K562 (cell line): ENCODE results near the gene NVL. TPM values are rescaled to one million over a fixed set of nuclear protein-coding genes. Genes with fewer than 3 reads are reported as not detected.
A peak's percentile ranks its signal among the peaks of the same experiment; 100 is the strongest.

Experiments used
- ATAC-seq: fragments of 200-7000 bp; cut with Tn5 transposase; 3 replicates; pipeline ENCODE4 v1.9.1; 2020; ENCODE audit warnings: moderate library complexity
- BruUV-seq: library from RNA; stranded (reverse); fragments of 400-500 nt; replicated peaks from 2 replicates; lab custom pipeline; 2021; lab: Mats Ljungman, UMichigan
- CTCF ChIA-PET: fragments of 300-600 bp; formaldehyde crosslinking; extraction: SDS; loops from one replicate; lab custom pipeline; 2021; ENCODE audit warnings: low intra/inter-chr PET ratio; lab: Yijun Ruan, JAX
- POLR2A ChIA-PET: fragments of 300-600, 350-650 bp; sonication (Branson Sonifier 250); formaldehyde crosslinking; extraction: SDS; loops from one replicate; lab custom pipeline; 2021; ENCODE audit warnings: antibody characterized with exemption, inconsistent platforms; lab: Yijun Ruan, JAX
- DNase-seq, 4 experiments: peaks; one replicate each; pipeline versions ENCODE4 v3.0.0 to v3.0.0-alpha.2; 2011 to 2018; ENCODE audit warnings: low spot score in 3 of 4, mixed read lengths in 3 of 4; ENCODE audit errors: extremely low read depth in 1 of 4
- FAIRE-seq: peaks from 2 replicates; lab custom pipeline; 2011; peaks lifted over from hg19 to GRCh38; lab: Jason Lieb, UNC
- H2AFZ ChIP-seq: 2 replicates; pipeline ENCODE4 v1.6.0; 2011; ENCODE audit warnings: low read depth, low read length, control low read depth, inconsistent platforms
- H3K27ac ChIP-seq: fragments of 200-600 bp; 3 replicates; pipeline ENCODE4 v1.8.0; 2011; ENCODE audit warnings: low read depth, mild to moderate bottlenecking, control low read depth, inconsistent platforms, low read length, moderate library complexity, mixed read lengths; ENCODE audit errors: extremely low read depth
- H3K27me3 ChIP-seq, 2 experiments: fragments of 300-600 bp in 1 of 2; 2 replicates in 1 of 2; 3 replicates in 1 of 2; pipeline versions ENCODE4 v1.6.0 to v1.8.0; 2011; ENCODE audit warnings: inconsistent platforms in 2 of 2, low read length in 2 of 2, mild to moderate bottlenecking in 1 of 2, mixed read lengths in 1 of 2, moderate library complexity in 1 of 2; ENCODE audit not compliant: control insufficient read depth in 2 of 2, insufficient read depth in 2 of 2
- H3K36me3 ChIP-seq: fragments of 300-600 bp; 3 replicates; pipeline ENCODE4 v1.8.0; 2011; ENCODE audit warnings: mild to moderate bottlenecking, low read length, inconsistent platforms; ENCODE audit not compliant: control insufficient read depth, insufficient read depth
- H3K4me1 ChIP-seq, 2 experiments: fragments of 200-600 bp in 1 of 2; replicated peaks in 1 of 2; 2 replicates in 1 of 2; 3 replicates in 1 of 2; pipeline versions ENCODE4 v1.5.1 to v1.8.0; 2011; ENCODE audit warnings: inconsistent platforms in 2 of 2, low read length in 2 of 2, mild to moderate bottlenecking in 1 of 2, mixed read lengths in 1 of 2, moderate library complexity in 1 of 2; ENCODE audit not compliant: control insufficient read depth in 2 of 2, insufficient read depth in 2 of 2
- H3K4me2 ChIP-seq: 2 replicates; pipeline ENCODE4 v1.6.1; 2011; ENCODE audit warnings: low read length, control low read depth, inconsistent platforms, mixed read lengths; ENCODE audit not compliant: insufficient read depth
- H3K4me3 ChIP-seq: fragments of 200-600 bp; sonication (generic), shearing (Covaris generic); 2 replicates; pipeline ENCODE4 v1.5.1; 2016; ENCODE audit warnings: control low read depth, inconsistent platforms
- H3K79me2 ChIP-seq: fragments of 200-600 bp; 3 replicates; pipeline ENCODE4 v1.8.0; 2011; ENCODE audit warnings: low read length, inconsistent platforms; ENCODE audit not compliant: control insufficient read depth, insufficient read depth
- H3K9ac ChIP-seq, 2 experiments: 2 replicates each; pipeline versions ENCODE4 v1.6.0 to v1.6.1; 2011; ENCODE audit warnings: low read depth in 2 of 2, low read length in 2 of 2, control low read depth in 1 of 2, inconsistent platforms in 1 of 2, mild to moderate bottlenecking in 1 of 2, mixed read lengths in 1 of 2; ENCODE audit not compliant: insufficient read depth in 1 of 2
- H3K9me1 ChIP-seq: one replicate; pipeline ENCODE4 v1.6.0; 2011; ENCODE audit warnings: inconsistent platforms, mild to moderate bottlenecking, low read length, moderate library complexity; ENCODE audit not compliant: control insufficient read depth, insufficient read depth
- H3K9me3 ChIP-seq: replicated peaks from 2 replicates; pipeline ENCODE4 v1.5.1; 2011; ENCODE audit warnings: low read depth, low read length, inconsistent platforms; ENCODE audit not compliant: control insufficient read depth, insufficient read depth
- H4K20me1 ChIP-seq: replicated peaks from 2 replicates; pipeline ENCODE4 v1.6.1; 2011; ENCODE audit warnings: low read length, inconsistent platforms, mixed read lengths; ENCODE audit not compliant: control insufficient read depth, insufficient read depth
- BHLHE40 ChIP-seq: IDR thresholded peaks from 2 replicates; pipeline ENCODE4 v1.6.1; 2011; ENCODE audit warnings: low read length, improper control_type of control experiment
- BMI1 ChIP-seq: fragments of 150-350 bp; IDR thresholded peaks from 2 replicates; pipeline ENCODE4 v1.6.1; 2014; ENCODE audit warnings: low read length
- IRF2 ChIP-seq: sonication (generic); formaldehyde crosslinking; IDR thresholded peaks from 2 replicates; pipeline ENCODE4 v1.8.1; 2022; ENCODE audit warnings: mild to moderate bottlenecking, missing genetic modification reagents
- JUN ChIP-seq, 2 experiments: sonication (generic) in 1 of 2; formaldehyde crosslinking in 1 of 2; IDR thresholded peaks; 2 replicates each; pipeline versions ENCODE4 v1.6.1 to v1.8.0; 2012 to 2022; ENCODE audit warnings: borderline replicate concordance in 2 of 2, mild to moderate bottlenecking in 2 of 2, improper control_type of control experiment in 1 of 2, low read depth in 1 of 2, low read length in 1 of 2, missing genetic modification reagents in 1 of 2
- MYBL2 ChIP-seq, 2 experiments: fragments of 450-650 bp in 1 of 2; sonication (generic) in 1 of 2; formaldehyde crosslinking in 1 of 2; IDR thresholded peaks; 2 replicates each; pipeline versions ENCODE4 v1.6.1 to v1.8.1; 2017 to 2022; ENCODE audit warnings: borderline replicate concordance in 1 of 2, inconsistent platforms in 1 of 2, low read depth in 1 of 2, mild to moderate bottlenecking in 1 of 2, missing genetic modification reagents in 1 of 2, moderate library complexity in 1 of 2
- RBM14 ChIP-seq: fragments of 200-400 bp; formaldehyde crosslinking; IDR thresholded peaks from 2 replicates; pipeline ENCODE4 v1.6.1; 2018; ENCODE audit warnings: low read depth, mild to moderate bottlenecking, low read length, moderate library complexity, borderline replicate concordance; ENCODE audit not compliant: insufficient read depth
- RBM22 ChIP-seq: fragments of 200-400 bp; formaldehyde crosslinking; IDR thresholded peaks from 2 replicates; pipeline ENCODE4 v1.6.1; 2018; ENCODE audit warnings: low read length, low read depth; ENCODE audit not compliant: poor library complexity, severe bottlenecking
- WGBS: fragments of 100-300 bp; shearing (Covaris generic); methylation state at CpG from one replicate; pipeline ENCODE4 v1.1.6; 2016; ENCODE audit warnings: low coverage, mixed read lengths; ENCODE audit not compliant: insufficient coverage; ENCODE audit errors: missing lambda C conversion rate; 5-methylcytosine and 5-hydroxymethylcytosine counted together
- in situ Hi-C: fragments of 300-500 bp; cut with MboI; formaldehyde crosslinking; loops from 4 replicates; pipeline ENCODE4 v1.15.0; 2018; ENCODE audit warnings: inconsistent platforms, mixed read lengths
- intact Hi-C: fragments of 100-400 bp; cut with micrococcal nuclease; formaldehyde crosslinking; loops from 2 replicates; pipeline ENCODE4 v1.14.2; 2022
- polyA plus RNA-seq, 8 experiments: library from polyadenylated mRNA; depleted of rRNA in 4 of 8; stranded (reverse) in 5 of 8; unstranded in 3 of 8; fragments of >200 nt; fragmentation: Nextera tagmentation in 2 of 8; fragmentation: Illumina TruSeq in 1 of 8; extraction: Ambion mirVana in 2 of 8; extraction: Trizol in 1 of 8; gene quantifications; 2 replicates each; pipeline versions ENCODE4 v1.2.1 to v1.2.3, GENCODE V29; 2011 to 2014; ENCODE audit warnings: inconsistent platforms in 1 of 8, missing spikeins in 1 of 8
- total RNA-seq, 7 experiments: library from RNA; depleted of rRNA in 6 of 7; stranded (reverse); fragments of >200 nt in 6 of 7; fragmentation: Illumina TruSeq in 2 of 7; extraction: Trizol in 2 of 7; gene quantifications; 2 replicates each; pipeline versions ENCODE4 v1.2.1 to v1.2.3, GENCODE V29; 2011 to 2021; ENCODE audit warnings: low replicate concordance in 1 of 7
- TF ChIP-seq, protein P1 (sequence below): sonication (generic); formaldehyde crosslinking; IDR thresholded peaks from 2 replicates; pipeline ENCODE4 v1.8.1; 2023; ENCODE audit warnings: missing genetic modification reagents, mild to moderate bottlenecking, borderline replicate concordance
- TF ChIP-seq, protein P2 (sequence below): fragments of 450-650 bp; formaldehyde crosslinking; IDR thresholded peaks from 2 replicates; pipeline ENCODE4 v1.4.0; 2020; ENCODE audit warnings: mild to moderate bottlenecking, moderate library complexity
- TF ChIP-seq, protein P3 (sequence below): fragments of 250-450 bp; sonication (Bioruptor Pico); IDR thresholded peaks from 2 replicates; pipeline ENCODE4 v1.5.0; 2021

The NVL gene
- total and polyA plus RNA-seq, 9 of the 15 experiments (the other 6 are each of a cell fraction or from before 2014, with no cell fraction given): 32.5 to 86.6 (median 62.9) TPM

DNA sequence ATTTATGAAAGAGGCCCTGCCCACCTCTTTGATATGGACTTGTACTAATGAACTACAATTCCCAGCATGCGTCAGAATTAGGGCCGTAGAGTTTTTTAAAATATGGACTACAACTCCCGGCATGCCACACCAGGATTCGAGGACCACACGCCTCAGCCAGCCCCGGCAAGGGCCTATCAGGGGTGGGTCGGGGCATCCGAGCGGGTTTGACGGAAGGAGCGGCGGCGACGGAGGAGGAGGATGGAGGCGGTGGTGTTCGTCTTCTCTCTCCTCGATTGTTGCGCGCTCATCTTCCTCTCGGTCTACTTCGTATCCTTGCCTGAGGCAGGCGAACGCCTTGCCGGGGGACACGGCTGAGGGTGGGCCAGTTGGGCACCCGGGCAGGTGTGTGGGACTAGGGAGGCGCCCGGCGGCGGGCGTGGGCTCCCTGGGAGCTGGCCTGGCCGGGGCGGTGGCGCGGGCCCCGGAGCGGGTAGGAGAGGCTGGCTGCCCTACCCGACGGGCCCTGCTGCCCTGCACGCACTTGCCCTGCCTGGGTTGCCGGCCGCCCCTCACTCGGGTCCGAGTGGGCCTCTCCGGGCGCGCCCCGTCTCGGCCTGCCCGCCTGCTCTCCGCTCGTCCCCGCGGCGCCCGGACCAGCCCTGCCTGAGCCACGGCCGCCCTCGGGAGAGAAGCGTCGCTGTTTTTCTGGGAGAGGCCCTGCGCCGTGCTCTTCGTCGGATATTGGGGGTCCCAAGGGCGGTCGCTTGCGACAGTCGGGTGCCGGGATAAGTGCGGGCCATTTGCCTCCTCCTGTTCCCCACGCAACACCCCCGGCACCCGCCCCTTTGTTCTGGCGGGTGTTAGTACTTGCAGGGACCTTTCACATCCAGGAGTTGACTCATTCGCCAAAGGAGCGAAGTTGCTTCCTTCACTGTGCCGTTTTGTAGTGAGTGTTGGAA, 27.0 kb upstream of the NVL start, which contains the start of gene CNIH4:
Gene CNIH4, plus strand, starts transcription at position 195 of the 941 bp plus-strand sequence. Its CDS starts 46 bp downstream, at position 241.
- under 1% methylated on average over 72 of the region's 78 CpGs for WGBS
- DNase-seq (peak; percentile 94 to 97 (median 96)), FAIRE-seq (peak; percentile 96), ATAC-seq (peak; percentile 95)
- Histone ChIP-seq H3K4me2 (peak within 1 kb of the TSS; percentile 89), H3K9me3 (no peaks in the 10 kb centered on the region), H3K4me1 (peaks cover 12 to 16% of the 10 kb centered on the region in 2 experiments), H3K9ac (peak within 1 kb of the TSS; percentile 74 to 93), H3K4me3 (peak within 1 kb of the TSS; percentile 79), H4K20me1 (no peaks in the 10 kb centered on the region), H3K9me1 (no peaks in the 10 kb centered on the region), H2AFZ (peak within 1 kb of the TSS; percentile 97), H3K36me3 (no peaks in the 10 kb centered on the region), H3K27me3 (no peaks in the 10 kb centered on the region), H3K79me2 (peaks cover 39% of the 10 kb centered on the region), H3K27ac (peak within 1 kb of the TSS; percentile 46)
- ChIA-PET CTCF (no interaction called here), POLR2A (interaction anchor here (0.7 to 1.4 kb wide), 6 partner anchors 19 to 219 kb away, joined by 3 to 6 read pairs (median 4); partner anchors contain the start of gene NVL)
- in situ Hi-C loops: no loop called here
- intact Hi-C loops: loop anchor here (1.0 to 2.0 kb wide), 3 partner anchors 22 to 146 kb away; no protein-coding TSS in a partner anchor
- no TSS peak for BruUV-seq
- TF ChIP-seq, protein P1, sequence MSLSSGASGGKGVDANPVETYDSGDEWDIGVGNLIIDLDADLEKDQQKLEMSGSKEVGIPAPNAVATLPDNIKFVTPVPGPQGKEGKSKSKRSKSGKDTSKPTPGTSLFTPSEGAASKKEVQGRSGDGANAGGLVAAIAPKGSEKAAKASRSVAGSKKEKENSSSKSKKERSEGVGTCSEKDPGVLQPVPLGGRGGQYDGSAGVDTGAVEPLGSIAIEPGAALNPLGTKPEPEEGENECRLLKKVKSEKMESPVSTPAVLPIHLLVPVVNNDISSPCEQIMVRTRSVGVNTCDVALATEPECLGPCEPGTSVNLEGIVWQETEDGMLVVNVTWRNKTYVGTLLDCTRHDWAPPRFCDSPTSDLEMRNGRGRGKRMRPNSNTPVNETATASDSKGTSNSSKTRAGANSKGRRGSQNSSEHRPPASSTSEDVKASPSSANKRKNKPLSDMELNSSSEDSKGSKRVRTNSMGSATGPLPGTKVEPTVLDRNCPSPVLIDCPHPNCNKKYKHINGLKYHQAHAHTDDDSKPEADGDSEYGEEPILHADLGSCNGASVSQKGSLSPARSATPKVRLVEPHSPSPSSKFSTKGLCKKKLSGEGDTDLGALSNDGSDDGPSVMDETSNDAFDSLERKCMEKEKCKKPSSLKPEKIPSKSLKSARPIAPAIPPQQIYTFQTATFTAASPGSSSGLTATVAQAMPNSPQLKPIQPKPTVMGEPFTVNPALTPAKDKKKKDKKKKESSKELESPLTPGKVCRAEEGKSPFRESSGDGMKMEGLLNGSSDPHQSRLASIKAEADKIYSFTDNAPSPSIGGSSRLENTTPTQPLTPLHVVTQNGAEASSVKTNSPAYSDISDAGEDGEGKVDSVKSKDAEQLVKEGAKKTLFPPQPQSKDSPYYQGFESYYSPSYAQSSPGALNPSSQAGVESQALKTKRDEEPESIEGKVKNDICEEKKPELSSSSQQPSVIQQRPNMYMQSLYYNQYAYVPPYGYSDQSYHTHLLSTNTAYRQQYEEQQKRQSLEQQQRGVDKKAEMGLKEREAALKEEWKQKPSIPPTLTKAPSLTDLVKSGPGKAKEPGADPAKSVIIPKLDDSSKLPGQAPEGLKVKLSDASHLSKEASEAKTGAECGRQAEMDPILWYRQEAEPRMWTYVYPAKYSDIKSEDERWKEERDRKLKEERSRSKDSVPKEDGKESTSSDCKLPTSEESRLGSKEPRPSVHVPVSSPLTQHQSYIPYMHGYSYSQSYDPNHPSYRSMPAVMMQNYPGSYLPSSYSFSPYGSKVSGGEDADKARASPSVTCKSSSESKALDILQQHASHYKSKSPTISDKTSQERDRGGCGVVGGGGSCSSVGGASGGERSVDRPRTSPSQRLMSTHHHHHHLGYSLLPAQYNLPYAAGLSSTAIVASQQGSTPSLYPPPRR: 0 out of 2 replicates have a peak, but pooled peaks have one; percentile 70
- TF ChIP-seq MYBL2 (IDR thresholded peaks at IDR 0.05; ENCODE audit: low read depth) (peak; percentile 67), MYBL2 (CRISPR knock-in tag; IDR thresholded peaks at IDR 0.05; ENCODE audit: borderline replicate concordance) (0 out of 2 replicates have a peak, but pooled peaks have one; percentile 18), RBM22 (no peak), BMI1 (no peak), IRF2 (peak; percentile 64; the same call in 1 of the 2 replicates), BHLHE40 (0 out of 2 replicates have a peak, but pooled peaks have one; percentile 38), JUN (IDR thresholded peaks at IDR 0.05; ENCODE audit: borderline replicate concordance, low read depth, low read length) (peak; percentile 49; the same call in 1 of the 2 replicates), JUN (CRISPR knock-in tag; IDR thresholded peaks at IDR 0.05; ENCODE audit: borderline replicate concordance) (0 out of 2 replicates have a peak, but pooled peaks have one; percentile 9), RBM14 (0 out of 2 replicates have a peak, but pooled peaks have one; percentile 75)
- TF ChIP-seq, protein P2, sequence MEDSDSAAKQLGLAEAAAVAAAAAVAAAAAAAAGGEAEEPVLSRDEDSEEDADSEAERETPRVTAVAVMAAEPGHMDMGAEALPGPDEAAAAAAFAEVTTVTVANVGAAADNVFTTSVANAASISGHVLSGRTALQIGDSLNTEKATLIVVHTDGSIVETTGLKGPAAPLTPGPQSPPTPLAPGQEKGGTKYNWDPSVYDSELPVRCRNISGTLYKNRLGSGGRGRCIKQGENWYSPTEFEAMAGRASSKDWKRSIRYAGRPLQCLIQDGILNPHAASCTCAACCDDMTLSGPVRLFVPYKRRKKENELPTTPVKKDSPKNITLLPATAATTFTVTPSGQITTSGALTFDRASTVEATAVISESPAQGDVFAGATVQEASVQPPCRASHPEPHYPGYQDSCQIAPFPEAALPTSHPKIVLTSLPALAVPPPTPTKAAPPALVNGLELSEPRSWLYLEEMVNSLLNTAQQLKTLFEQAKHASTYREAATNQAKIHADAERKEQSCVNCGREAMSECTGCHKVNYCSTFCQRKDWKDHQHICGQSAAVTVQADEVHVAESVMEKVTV: no peak
- TF ChIP-seq, protein P3, sequence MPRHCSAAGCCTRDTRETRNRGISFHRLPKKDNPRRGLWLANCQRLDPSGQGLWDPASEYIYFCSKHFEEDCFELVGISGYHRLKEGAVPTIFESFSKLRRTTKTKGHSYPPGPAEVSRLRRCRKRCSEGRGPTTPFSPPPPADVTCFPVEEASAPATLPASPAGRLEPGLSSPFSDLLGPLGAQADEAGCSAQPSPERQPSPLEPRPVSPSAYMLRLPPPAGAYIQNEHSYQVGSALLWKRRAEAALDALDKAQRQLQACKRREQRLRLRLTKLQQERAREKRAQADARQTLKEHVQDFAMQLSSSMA (CRISPR knock-in tag): peak; percentile 18; the same call in 1 of the 2 replicates
